Motor neuron (in vitro differentiated cells): ENCODE measurements around the gene CEACAM7. TPM values are rescaled to one million over a fixed set of nuclear protein-coding genes. Genes with fewer than 3 reads are reported as not detected.
"Not testable (repeated sequence)": the region's sequence is repeated elsewhere in the genome, so short reads cannot be mapped to it uniquely, and the experiment has no call there.

ENCODE experiments used
- ATAC-seq, 8 experiments: fragments of 200-7000 bp; cut with Tn5 transposase; replicated peaks in 6 of 8; 2 replicates each; pipeline ENCODE4 v1.8.0; 2021; ENCODE audit warnings: mild to moderate bottlenecking in 8 of 8, moderate library complexity in 8 of 8
- H3K27ac ChIP-seq, 2 donors: fragments of 250-450 bp; sonication (Bioruptor Pico); 2 replicates each; pipeline ENCODE4 v1.9.0; 2021; ENCODE audit warnings: antibody characterized with exemption in 2 of 2, mild to moderate bottlenecking in 2 of 2, moderate library complexity in 1 of 2
- H3K4me1 ChIP-seq, 2 donors: fragments of 250-450 bp; sonication (Bioruptor Pico); replicated peaks in 1 of 2; 2 replicates each; pipeline ENCODE4 v1.6.1; 2021; ENCODE audit warnings: antibody characterized with exemption in 2 of 2, mild to moderate bottlenecking in 2 of 2, moderate library complexity in 1 of 2
- H3K4me3 ChIP-seq, 5 donors: fragments of 250-450 bp; sonication (Bioruptor Pico); 2 replicates each; pipeline ENCODE4 v1.9.0; 2021; ENCODE audit warnings: antibody characterized with exemption in 5 of 5, mild to moderate bottlenecking in 5 of 5, moderate library complexity in 4 of 5
- WGBS, 10 experiments: fragments of 450-650 bp; shearing (Covaris generic); methylation state at CpG; one replicate each; pipeline ENCODE4 v1.0.0; 2022; 5-methylcytosine and 5-hydroxymethylcytosine counted together
- in situ Hi-C, 9 experiments: fragments of 400-800 bp; cut with MboI; loops; one replicate each; pipeline ENCODE4 v1.15.0; 2021; ENCODE audit warnings: low sequenced_read_pairs in 9 of 9, low pct_unique_long_range_greater_than_20kb in 2 of 9; ENCODE audit not compliant: unreplicated experiment in 9 of 9
- total RNA-seq, 8 experiments: library from RNA; unstranded; fragments of 300-600 nt; gene quantifications; 2 replicates each; pipeline versions ENCODE4 v1.2.3 to v1.2.4, GENCODE V29; 2022

The CEACAM7 gene
- under 1 TPM in 3 of 8 experiments, not detected in 5; 0.13 to 0.28 (median 0.21) TPM for total RNA-seq

GRCh38 chr19:41688098-41688497 lies at the start of gene CEACAM7:
Gene CEACAM7 (minus strand): TSS chr19:41688270. CDS start chr19:41688165, 105 bp downstream.
- in situ Hi-C loops: no loop called here
- Histone ChIP-seq H3K4me3 (no peak within 1 kb of the TSS), H3K27ac (no peak within 1 kb of the TSS), H3K4me1 (no peaks in the 10 kb centered on the region)
- WGBS, 10 experiments: 0 to 14% (median 0%) methylated on average over 1 of the region's 1 CpG; no CpG with 5 or more reads in 7 of the 10 experiments
- no peak for ATAC-seq

- Histone ChIP-seq H3K27ac (no peak overlapping the region), H3K4me3 (no peak overlapping the region), H3K4me1 (no peaks in the 10 kb centered on the region)
- 0 to 100% (median 41%) methylated on average over 1 to 4 of the region's 5 CpGs for WGBS, 10 experiments
- no peak for ATAC-seq
- in situ Hi-C loops: no loop called here
These were observed 47.1 kb upstream of the CEACAM7 start for GRCh38 chr19:41735071-41735600.

GRCh38 chr19:41734585-41734984 lies 46.5 kb upstream of the CEACAM7 start:
- ATAC-seq: no peak
- in situ Hi-C loops: no loop called here
- 0 to 60% (median 11%) methylated on average over 1 to 3 of the region's 3 CpGs; no CpG with 5 or more reads in 6 of the 10 experiments for WGBS, 10 experiments

GRCh38 chr19:41734156-41734555 lies 46.1 kb upstream of the CEACAM7 start:
- Histone ChIP-seq H3K4me3 (no peak overlapping the region), H3K4me1 (no peaks in the 10 kb centered on the region), H3K27ac (no peak overlapping the region)
- WGBS, 10 experiments: 10 to 69% (median 32%) methylated on average over 1 to 4 of the region's 4 CpGs; no CpG with 5 or more reads in 3 of the 10 experiments
- in situ Hi-C loops: no loop called here
- no peak for ATAC-seq

More at GRCh38 chr19:41734585-41734984, 46.5 kb upstream of the CEACAM7 start:
- Histone ChIP-seq H3K27ac (no peak overlapping the region), H3K4me3 (no peak overlapping the region), H3K4me1 (no peaks in the 10 kb centered on the region)

- in situ Hi-C loops: no loop called here
These were observed 38.4 kb upstream of the CEACAM7 start for GRCh38 chr19:41726493-41726892.

GRCh38 chr19:41720103-41720502 lies 32.0 kb upstream of the CEACAM7 start:
- Histone ChIP-seq H3K27ac (no peak overlapping the region), H3K4me3 (no peak overlapping the region), H3K4me1 (no peaks in the 10 kb centered on the region)
- WGBS, 10 experiments: 0 to 43% (median 36%) methylated on average over 1 to 3 of the region's 3 CpGs; no CpG with 5 or more reads in 6 of the 10 experiments
- in situ Hi-C loops: no loop called here
- ATAC-seq: no peak

More at GRCh38 chr19:41726493-41726892, 38.4 kb upstream of the CEACAM7 start:
- no peak for ATAC-seq
- no peak overlapping the region for H3K27ac ChIP-seq
- no peak overlapping the region for H3K4me3 ChIP-seq
- no peaks in the 10 kb centered on the region for H3K4me1 ChIP-seq
- WGBS, 10 experiments: 0 to 55% (median 0%) methylated on average over 1 to 5 of the region's 5 CpGs; no CpG with 5 or more reads in 1 of the 10 experiments

GRCh38 chr19:41718761-41719160 lies 30.7 kb upstream of the CEACAM7 start:
- H3K27ac ChIP-seq: no peak overlapping the region
- in situ Hi-C loops: no loop called here
- no peak for ATAC-seq
- no peak overlapping the region for H3K4me3 ChIP-seq
- WGBS, 10 experiments: 0 to 60% (median 0%) methylated on average over 1 to 2 of the region's 6 CpGs; no CpG with 5 or more reads in 7 of the 10 experiments
- H3K4me1 ChIP-seq: no peaks in the 10 kb centered on the region

- in situ Hi-C loops: no loop called here
- 3 to 32% methylated on average over 3 to 4 of the region's 5 CpGs; no CpG with 5 or more reads in 8 of the 10 experiments for WGBS, 10 experiments
These were observed 26.5 kb upstream of the CEACAM7 start for GRCh38 chr19:41714598-41714997.

GRCh38 chr19:41711376-41712261 lies 23.5 kb upstream of the CEACAM7 start:
- in situ Hi-C loops: no loop called here
- WGBS, 10 experiments: 0 to 75% (median 25%) methylated on average over 2 to 10 of the region's 13 CpGs; no CpG with 5 or more reads in 3 of the 10 experiments
- Histone ChIP-seq H3K4me3 (no peak overlapping the region), H3K4me1 (no peaks in the 10 kb centered on the region), H3K27ac (no peak overlapping the region)
- ATAC-seq: no peak

More at GRCh38 chr19:41714598-41714997, 26.5 kb upstream of the CEACAM7 start:
- ATAC-seq: no peak
- Histone ChIP-seq H3K4me1 (no peaks in the 10 kb centered on the region), H3K4me3 (no peak overlapping the region), H3K27ac (no peak overlapping the region)

GRCh38 chr19:41709951-41710645 lies 22.0 kb upstream of the CEACAM7 start:
- no peak overlapping the region for H3K27ac ChIP-seq
- 20 to 80% (median 56%) methylated on average over 1 to 7 of the region's 8 CpGs; no CpG with 5 or more reads in 3 of the 10 experiments for WGBS, 10 experiments
- no peaks in the 10 kb centered on the region for H3K4me1 ChIP-seq
- H3K4me3 ChIP-seq: no peak overlapping the region
- in situ Hi-C loops: no loop called here
- ATAC-seq: no peak

GRCh38 chr19:41709516-41709915 lies 21.4 kb upstream of the CEACAM7 start:
- ATAC-seq, H3K27ac ChIP-seq, H3K4me1 ChIP-seq, in situ Hi-C loops, H3K4me3 ChIP-seq: not testable (repeated sequence)
- WGBS, 10 experiments: 19 to 53% (median 39%) methylated on average over 3 to 6 of the region's 8 CpGs; no CpG with 5 or more reads in 6 of the 10 experiments

- in situ Hi-C loops: no loop called here
- Histone ChIP-seq H3K27ac (no peak within 1 kb of the TSS), H3K4me1 (no peaks in the 10 kb centered on the region), H3K4me3 (no peak within 1 kb of the TSS)
- ATAC-seq: no peak
- WGBS, 10 experiments: 0 to 40% (median 7%) methylated on average over 1 to 3 of the region's 4 CpGs; no CpG with 5 or more reads in 1 of the 10 experiments
These were observed 20.4 kb upstream of the CEACAM7 start, which contains the start of gene CEACAM5 for GRCh38 chr19:41708481-41708880. Gene CEACAM5 (plus strand): TSS chr19:41708626. CDS start chr19:41708732, 106 bp downstream.
